ENCODE results near the gene COMT.
"Not testable (repeated sequence)": the region's sequence is repeated elsewhere in the genome, so short reads cannot be mapped to it uniquely, and the experiment has no call there.

COMT gene

GRCh38 chr22:19941365-19942082 lies at the start of gene COMT, which contains the start of gene TXNRD2:
Gene COMT (plus strand): TSS chr22:19941772. CDS start chr22:19962527, 20,755 bp downstream.
Gene TXNRD2 (minus strand): TSS chr22:19941818. CDS start chr22:19941803, 15 bp downstream.
- peak; percentile 59 for DNase-seq

- DNase-seq, result peak; percentile 32
Measured at GRCh38 chr22:19892257-19892879, 49.2 kb upstream of the COMT start.

DNA sequence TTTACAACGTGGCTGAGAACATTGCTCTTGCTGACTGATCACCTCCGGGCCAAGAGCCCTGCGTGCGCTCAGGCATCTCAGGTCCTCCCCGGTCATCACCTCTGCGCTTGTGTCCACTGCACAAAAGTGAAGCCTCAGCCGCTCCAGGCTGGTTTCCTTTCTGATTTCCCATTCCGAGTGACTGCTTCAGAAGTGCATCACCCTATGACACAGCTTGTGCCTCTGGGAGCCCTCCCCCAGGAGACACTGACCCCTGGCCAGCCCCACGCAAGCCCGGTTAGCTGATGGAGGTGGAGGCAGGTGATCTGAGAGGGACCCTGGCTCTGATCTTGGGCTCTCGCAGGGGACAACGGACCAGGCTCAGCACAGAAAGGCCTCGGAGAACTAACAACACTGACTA lies 48.6 kb upstream of the COMT start:
- DNase-seq, result no peak

- no peak for DNase-seq
Measured at GRCh38 chr22:19893363-19893762, 48.2 kb upstream of the COMT start.

DNA sequence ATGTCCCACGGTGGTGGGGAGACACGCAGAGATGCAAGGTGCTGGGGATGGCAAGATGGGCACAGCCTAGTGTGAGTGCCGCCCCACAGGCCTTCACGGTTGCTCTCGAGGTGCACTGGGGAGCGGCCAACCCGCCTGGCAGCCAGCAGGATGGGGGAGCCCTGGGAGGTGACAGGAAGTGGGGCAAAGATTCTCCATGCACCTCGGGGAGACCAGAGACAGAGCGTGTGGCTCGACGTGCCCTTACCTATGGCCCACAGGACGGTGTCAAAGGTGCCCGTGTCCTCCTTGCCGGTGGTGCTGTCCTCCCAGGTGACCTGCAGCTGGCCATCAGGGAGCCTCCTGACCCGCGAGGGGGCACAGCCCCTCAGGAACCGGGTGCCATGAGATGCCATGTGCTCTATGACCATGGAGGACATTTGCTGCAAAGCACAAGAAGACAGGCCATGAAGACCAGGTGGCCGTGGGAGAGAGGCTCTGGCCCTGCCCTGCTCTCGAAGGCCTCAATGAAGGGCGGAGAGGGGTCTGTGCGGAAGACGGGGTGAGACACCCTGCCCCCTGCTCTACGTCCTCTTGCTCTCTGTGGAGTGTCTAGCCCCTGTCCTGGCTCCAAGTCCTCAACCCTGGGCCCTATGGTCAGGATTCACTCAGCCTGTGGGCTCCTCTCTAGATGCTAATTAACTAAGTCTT lies 46.3 kb upstream of the COMT start:
- no peak for DNase-seq

GRCh38 chr22:19896665-19897355 lies 44.8 kb upstream of the COMT start:
- no peak for DNase-seq

GRCh38 chr22:19897726-19898125 lies 43.8 kb upstream of the COMT start:
- DNase-seq, result no peak

GRCh38 chr22:19898145-19898544 lies 43.4 kb upstream of the COMT start:
- no peak for DNase-seq

GRCh38 chr22:19898831-19899567 lies 42.6 kb upstream of the COMT start:
- no peak for DNase-seq

DNA sequence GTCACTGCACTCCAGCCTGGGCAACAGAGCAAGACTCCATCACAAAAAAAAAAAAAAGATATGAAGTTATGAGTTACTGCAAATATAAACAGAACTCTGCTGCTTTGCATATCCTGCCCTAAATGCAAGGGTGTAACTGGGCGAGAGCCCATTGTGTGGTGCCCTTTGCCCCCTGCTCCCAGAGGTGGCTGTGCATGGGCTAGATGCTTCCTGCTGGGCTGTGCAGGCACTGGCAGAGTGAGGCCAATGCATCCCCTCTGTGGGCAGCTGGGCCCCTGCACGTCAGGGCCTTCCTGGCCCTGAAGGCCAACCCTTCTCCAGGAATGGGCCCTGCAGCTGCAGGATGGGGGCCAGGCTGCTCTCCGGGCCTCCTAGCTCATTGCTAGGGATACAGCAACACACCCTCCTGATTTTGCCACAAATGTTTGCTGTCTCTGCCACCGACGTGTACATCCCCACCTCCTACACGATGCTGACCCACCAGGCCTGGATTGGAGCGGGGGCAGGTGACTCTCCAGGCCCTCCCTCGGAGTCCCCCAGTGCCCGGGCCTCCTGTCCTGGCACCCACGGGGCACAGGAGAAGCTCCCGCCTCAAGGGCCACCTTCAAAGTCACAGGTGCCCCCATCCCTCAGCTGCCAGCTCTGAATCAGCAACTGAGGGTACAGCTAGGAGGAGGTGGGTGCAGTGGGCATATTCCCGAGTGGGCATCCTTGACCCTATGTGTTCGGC lies 40.7 kb upstream of the COMT start:
- no peak for DNase-seq

DNA sequence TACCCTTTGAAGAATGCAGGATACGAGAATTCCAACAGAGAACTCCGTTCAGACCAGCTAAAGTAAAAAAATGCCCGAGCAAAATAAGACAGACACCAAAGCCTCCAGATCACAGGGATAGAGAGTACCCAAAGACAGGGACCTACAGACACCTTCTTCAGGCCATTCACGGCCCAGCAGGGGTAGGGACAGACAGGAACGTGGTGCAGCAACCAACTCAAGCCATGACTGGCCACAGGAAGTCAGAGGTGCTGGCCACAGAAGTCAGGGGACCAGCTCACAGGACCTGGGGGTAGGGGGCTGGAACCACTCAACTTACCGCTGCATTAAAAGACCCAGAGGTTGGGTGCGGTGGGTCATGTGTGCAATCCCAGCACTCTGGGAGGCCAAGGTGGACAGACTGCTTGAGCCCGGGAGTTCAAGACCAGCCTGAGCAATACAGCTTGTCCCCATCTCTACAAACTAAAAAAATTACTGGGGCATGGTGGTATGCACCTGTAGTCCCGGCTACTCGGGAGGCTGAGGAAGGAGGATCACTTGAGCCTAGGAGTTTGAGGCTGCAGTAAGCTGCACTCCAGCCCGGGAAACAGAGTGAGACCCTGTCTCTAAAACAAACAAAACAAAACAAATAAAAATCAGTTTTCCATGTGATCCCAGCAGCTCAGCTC lies 39.9 kb upstream of the COMT start:
- no peak for DNase-seq

GRCh38 chr22:19902245-19902715 lies 39.3 kb upstream of the COMT start:
- no peak for DNase-seq

DNA sequence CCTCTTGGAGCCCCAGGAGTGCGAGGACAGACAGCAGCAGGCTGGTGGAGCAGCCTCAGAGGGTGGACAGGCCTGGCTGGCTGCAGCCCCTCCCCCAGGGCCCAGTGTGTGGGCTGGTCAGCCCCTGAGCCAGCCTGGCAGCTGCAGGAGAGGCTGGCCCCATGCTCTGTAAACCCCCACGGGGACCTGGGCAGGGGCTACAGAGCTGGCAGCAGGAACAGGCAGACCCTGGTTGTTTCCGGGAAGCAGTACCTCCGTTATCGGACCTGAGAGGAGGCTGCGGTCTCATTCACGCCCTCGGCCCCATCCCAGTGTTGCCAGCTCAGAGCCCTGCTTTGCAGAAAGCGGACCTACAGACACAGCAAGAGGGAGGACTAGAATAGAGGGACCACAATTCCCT lies 38.5 kb upstream of the COMT start:
- no peak for DNase-seq

- DNase-seq, result no peak
Measured at GRCh38 chr22:19903513-19903912, 38.1 kb upstream of the COMT start.

- no peak for DNase-seq
Measured at GRCh38 chr22:19904174-19904856, 37.3 kb upstream of the COMT start.

DNA sequence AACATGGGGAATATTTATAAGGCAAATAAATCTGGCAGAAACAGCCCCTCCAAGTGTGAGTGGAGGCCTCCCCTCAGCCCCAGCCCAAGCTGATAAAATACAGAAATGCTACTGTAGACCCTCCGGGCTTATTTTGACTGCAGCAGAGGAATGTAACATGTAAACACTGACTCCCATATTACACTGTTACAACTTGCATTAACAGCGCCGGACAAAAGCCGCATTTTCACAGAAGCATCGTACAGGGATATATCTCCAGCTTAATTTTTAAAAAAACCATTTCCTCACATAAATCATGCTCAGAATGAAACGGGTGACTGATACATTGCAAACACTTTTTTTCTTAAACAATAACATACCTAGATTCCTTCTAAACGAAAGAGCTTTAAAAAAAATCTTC lies 36.6 kb upstream of the COMT start:
- no peak for DNase-seq

GRCh38 chr22:19905347-19906276 lies 36.0 kb upstream of the COMT start:
- no peak for DNase-seq

DNA sequence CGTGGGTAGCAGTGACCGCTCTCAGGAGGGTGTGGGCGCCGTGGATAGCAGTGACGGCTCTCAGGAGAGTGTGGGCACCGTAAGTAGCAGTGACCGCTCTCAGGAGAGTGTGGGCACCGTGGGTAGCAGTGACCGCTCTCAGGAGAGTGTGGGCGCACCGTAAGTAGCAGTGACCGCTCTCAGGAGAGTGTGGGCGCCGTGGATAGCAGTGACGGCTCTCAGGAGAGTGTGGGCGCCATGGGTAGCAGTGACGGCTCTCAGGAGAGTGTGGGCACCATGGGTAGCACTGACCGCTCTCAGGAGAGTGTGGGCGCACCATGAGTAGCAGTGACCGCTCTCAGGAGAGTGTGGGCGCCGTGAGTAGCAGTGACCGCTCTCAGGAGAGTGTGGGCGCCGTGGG lies 34.7 kb upstream of the COMT start:
- DNase-seq, result not testable (repeated sequence)

DNA sequence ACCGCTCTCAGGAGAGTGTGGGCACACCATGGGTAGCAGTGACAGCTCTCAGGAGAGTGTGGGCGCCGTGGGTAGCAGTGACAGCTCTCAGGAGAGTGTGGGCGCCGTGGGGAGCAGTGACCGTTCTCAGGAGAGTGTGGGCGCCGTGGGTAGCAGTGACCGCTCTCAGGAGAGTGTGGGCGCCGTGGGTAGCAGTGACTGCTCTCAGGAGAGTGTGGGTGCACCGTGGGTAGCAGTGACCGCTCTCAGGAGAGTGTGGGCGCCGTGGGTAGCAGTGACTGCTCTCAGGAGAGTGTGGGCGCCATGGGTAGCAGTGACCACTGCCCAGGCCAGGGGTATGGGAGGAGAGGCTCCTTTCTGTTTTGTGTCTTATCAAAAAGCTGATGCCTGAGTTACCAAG lies 33.7 kb upstream of the COMT start:
- not testable (repeated sequence) for DNase-seq

Measured in fibroblast of skin of right quadriceps (primary cell).